Measurements from ENCODE around the gene WDFY4.

The WDFY4 gene

GRCh38 chr10:48656241-48656913 is 28.3 kb upstream of the WDFY4 start:
- H3K4me3 ChIP-seq (ENCODE audit: control insufficient read depth, low read depth, low read length), result peak overlapping the region; percentile 62
- TF ChIP-seq CTCF (conservative IDR thresholded peaks at IDR 0.05; ENCODE audit: control insufficient read depth, insufficient read depth, low read depth, low read length), result no peak
- DNase-seq (ENCODE audit: low read depth), result peak; percentile 87

- DNase-seq (ENCODE audit: low read depth), result no peak
- H3K4me3 ChIP-seq (ENCODE audit: control insufficient read depth, low read depth, low read length), result peak overlapping the region; percentile 48
- TF ChIP-seq CTCF (conservative IDR thresholded peaks at IDR 0.05; ENCODE audit: control insufficient read depth, insufficient read depth, low read depth, low read length), result no peak
Observed at GRCh38 chr10:48656914-48657305, 27.8 kb upstream of the WDFY4 start.

- no peak for TF ChIP-seq CTCF (conservative IDR thresholded peaks at IDR 0.05; ENCODE audit: control insufficient read depth, insufficient read depth, low read depth, low read length)
- no peak overlapping the region for H3K4me3 ChIP-seq (ENCODE audit: control insufficient read depth, low read depth, low read length)
- DNase-seq (ENCODE audit: low read depth), result no peak
Observed at GRCh38 chr10:48657416-48657815, 27.3 kb upstream of the WDFY4 start.

- peak; percentile 62 for DNase-seq (ENCODE audit: low read depth)
- no peak overlapping the region for H3K4me3 ChIP-seq (ENCODE audit: control insufficient read depth, low read depth, low read length)
- peak; percentile 90 for TF ChIP-seq CTCF (conservative IDR thresholded peaks at IDR 0.05; ENCODE audit: control insufficient read depth, insufficient read depth, low read depth, low read length)
Observed at GRCh38 chr10:48658243-48658974, 26.3 kb upstream of the WDFY4 start.

GRCh38 chr10:48658975-48659269 is 25.8 kb upstream of the WDFY4 start:
- TF ChIP-seq CTCF (conservative IDR thresholded peaks at IDR 0.05; ENCODE audit: control insufficient read depth, insufficient read depth, low read depth, low read length), result no peak
- no peak overlapping the region for H3K4me3 ChIP-seq (ENCODE audit: control insufficient read depth, low read depth, low read length)
- DNase-seq (ENCODE audit: low read depth), result no peak

- peak; percentile 35 for TF ChIP-seq CTCF (conservative IDR thresholded peaks at IDR 0.05; ENCODE audit: control insufficient read depth, insufficient read depth, low read depth, low read length)
- no peak overlapping the region for H3K4me3 ChIP-seq (ENCODE audit: control insufficient read depth, low read depth, low read length)
- no peak for DNase-seq (ENCODE audit: low read depth)
Observed at GRCh38 chr10:48659790-48660189, 24.9 kb upstream of the WDFY4 start.

Data from fibroblast of mammary gland (primary cell).